Mucosa of stomach (tissue), 1 donor: ENCODE data around the gene CRYAA.
"Not testable (repeated sequence)": the region's sequence is repeated elsewhere in the genome, so short reads cannot be mapped to it uniquely, and the experiment has no call there.

Source experiments
- H3K27me3 ChIP-seq: one replicate; pipeline ENCODE4 v1.7.0; 2013; ENCODE audit warnings: mild to moderate bottlenecking, low read length; ENCODE audit not compliant: control insufficient read depth, insufficient read depth
- H3K36me3 ChIP-seq: one replicate; pipeline ENCODE4 v1.7.0; 2013; ENCODE audit warnings: low read length; ENCODE audit not compliant: control insufficient read depth, insufficient read depth
- H3K4me1 ChIP-seq: one replicate; pipeline ENCODE4 v1.7.0; 2013; ENCODE audit warnings: mild to moderate bottlenecking, low read length; ENCODE audit not compliant: control insufficient read depth, insufficient read depth
- H3K4me3 ChIP-seq: one replicate; pipeline ENCODE4 v1.7.0; 2013; ENCODE audit warnings: low read length
- H3K9ac ChIP-seq: one replicate; pipeline ENCODE4 v1.7.0; 2013; ENCODE audit warnings: mild to moderate bottlenecking, low read length, moderate library complexity
- H3K9me3 ChIP-seq: one replicate; pipeline ENCODE4 v1.7.0; 2013; ENCODE audit warnings: mild to moderate bottlenecking, low read length, moderate library complexity; ENCODE audit not compliant: control insufficient read depth
- donor health status: Pancreatic carcinoma.

Gene CRYAA

DNA sequence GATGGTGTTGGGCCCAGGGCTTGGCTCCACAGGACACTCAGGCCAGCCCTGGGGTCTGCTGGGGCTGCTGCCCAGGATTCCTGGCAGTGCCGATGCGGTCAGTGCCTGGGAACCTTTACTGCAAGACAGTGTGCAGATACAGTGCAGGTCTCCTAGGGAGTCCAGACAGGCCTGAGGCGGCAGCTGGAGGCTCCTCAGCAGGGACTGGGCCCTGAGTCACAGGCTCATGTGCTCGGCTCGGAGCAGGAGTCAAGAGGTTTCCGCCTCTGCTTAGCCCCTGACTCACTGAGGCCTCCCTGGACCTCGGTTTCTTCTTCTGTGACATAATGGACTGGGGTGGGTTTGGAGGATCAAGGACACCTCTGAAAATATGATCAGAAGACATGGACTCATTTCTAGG is 18.5 kb downstream of the CRYAA start:
- H3K4me3 ChIP-seq, H3K4me1 ChIP-seq, H3K27me3 ChIP-seq, H3K36me3 ChIP-seq, H3K9me3 ChIP-seq, H3K9ac ChIP-seq: not testable (repeated sequence)

DNA sequence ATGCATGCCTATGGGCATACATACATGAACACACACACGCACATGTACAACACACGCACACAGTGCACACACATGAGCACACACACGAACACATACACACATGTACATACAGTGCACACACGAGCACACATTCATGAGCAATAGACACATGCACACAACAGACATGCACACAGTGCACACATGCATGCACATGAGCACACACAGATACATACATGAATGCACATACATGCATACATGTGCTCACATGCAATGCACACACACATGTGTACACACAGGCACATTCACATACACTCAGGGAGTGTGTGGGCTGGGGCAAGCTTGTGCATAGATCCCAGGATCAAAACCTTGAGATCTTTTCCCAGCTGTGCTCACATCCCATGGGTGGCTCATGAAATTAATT is 18.9 kb downstream of the CRYAA start:
- H3K9ac ChIP-seq, result no peak overlapping the region
- H3K4me3 ChIP-seq, result no peak overlapping the region
- no peaks in the 10 kb centered on the region for H3K4me1 ChIP-seq
- H3K36me3 ChIP-seq, result no peaks in the 10 kb centered on the region
- H3K9me3 ChIP-seq, result no peaks in the 10 kb centered on the region
- peaks cover 7% of the 10 kb centered on the region for H3K27me3 ChIP-seq

DNA sequence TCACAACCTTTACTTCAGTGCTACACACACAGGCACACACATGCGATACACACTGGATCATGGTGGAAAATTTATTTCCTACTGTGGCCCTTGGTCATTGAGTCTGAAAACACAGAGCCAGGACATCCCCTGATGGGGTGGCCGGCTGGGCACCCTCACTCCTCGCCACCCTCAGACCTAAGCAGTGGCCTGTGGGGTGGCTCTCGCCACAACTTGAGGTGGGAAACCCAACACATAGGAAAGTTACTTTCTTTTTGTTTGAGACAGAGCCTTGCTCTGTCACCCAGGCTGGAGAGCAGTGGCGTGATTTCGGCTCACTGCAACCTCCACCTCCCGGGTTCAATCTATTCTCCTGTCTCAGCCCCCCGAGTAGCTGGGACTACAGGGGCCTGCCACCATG is 19.4 kb downstream of the CRYAA start:
- no peaks in the 10 kb centered on the region for H3K9me3 ChIP-seq

DNA sequence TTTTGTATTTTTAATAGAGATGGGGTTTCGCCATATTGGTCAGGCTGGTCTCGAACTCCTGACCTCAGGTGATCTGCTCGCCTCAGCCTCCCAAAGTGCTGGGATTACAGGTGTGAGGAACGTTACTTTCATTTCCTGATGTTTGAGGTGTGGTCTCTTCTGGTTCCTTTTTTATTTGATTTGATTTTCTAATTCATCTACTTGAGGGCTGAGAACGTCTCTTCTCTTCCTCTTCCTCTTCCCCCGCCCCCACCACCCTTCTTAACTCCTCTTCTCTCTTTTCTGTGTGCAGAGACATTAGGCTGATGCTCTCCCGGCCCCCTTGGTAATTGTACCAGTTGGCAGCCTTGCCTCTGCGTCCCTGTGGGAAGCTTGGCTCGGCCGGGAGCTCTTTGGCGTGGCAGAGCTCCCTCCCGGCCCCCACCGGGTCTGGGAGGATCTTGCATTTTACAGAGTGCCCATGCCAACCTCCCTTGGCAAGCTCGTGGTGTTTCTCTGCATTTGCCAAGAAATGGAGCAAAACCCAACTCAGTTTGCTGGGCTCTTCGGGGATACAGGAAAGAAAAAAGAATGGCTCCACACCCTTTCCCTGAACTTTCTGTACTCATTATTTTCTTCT is 19.9 kb downstream of the CRYAA start:
- Histone ChIP-seq H3K4me1 (no peaks in the 10 kb centered on the region), H3K36me3 (no peaks in the 10 kb centered on the region), H3K4me3 (no peak overlapping the region), H3K27me3 (peaks cover 7% of the 10 kb centered on the region), H3K9ac (no peak overlapping the region), H3K9me3 (no peaks in the 10 kb centered on the region)

More for the DNA sequence above, 19.4 kb downstream of the CRYAA start:
- H3K9ac ChIP-seq, result no peak overlapping the region
- peaks cover 7% of the 10 kb centered on the region for H3K27me3 ChIP-seq
- no peaks in the 10 kb centered on the region for H3K36me3 ChIP-seq
- no peak overlapping the region for H3K4me3 ChIP-seq
- no peaks in the 10 kb centered on the region for H3K4me1 ChIP-seq

DNA sequence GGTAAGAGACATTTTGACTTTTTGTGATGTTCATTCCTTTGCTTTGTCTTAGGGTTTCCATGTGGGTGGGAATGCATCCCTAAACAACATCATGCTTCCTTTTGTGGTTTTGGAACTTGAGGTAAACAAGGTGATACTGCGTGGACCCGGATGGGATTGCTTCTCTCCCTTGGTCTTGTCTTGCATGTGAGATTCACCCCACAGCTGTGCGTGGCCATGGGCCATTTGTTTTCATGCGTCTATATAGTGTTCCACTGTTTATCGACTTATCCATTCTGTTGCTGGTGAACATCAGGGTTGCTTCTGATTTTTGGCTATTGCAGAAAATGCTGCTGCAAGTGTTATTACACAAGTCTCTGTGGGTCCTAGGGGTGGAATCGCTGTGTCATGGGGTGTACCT is 21.1 kb downstream of the CRYAA start:
- H3K9me3 ChIP-seq, result no peaks in the 10 kb centered on the region
- H3K27me3 ChIP-seq, result peaks cover 7% of the 10 kb centered on the region
- peaks cover 3% of the 10 kb centered on the region for H3K4me1 ChIP-seq
- no peak overlapping the region for H3K4me3 ChIP-seq
- no peaks in the 10 kb centered on the region for H3K36me3 ChIP-seq
- no peak overlapping the region for H3K9ac ChIP-seq

DNA sequence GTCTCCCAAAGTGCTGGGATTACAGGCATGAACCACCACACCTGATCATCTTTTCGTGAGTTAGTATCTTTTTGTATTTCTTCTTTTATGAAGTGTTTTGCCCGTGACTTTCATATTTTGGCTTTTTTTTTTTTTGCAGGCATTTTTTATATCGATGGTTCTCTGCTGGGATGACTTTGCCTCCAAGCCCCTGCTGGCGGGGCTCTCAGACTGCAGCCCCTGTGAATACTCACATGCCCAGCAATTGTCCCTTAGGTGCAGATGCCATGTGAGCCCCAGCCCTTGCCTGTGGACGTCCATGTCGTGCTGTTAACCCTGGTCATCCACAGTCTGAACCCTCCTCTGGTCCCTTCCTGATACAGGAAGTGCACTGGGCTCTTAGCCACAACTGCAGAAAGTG is 21.7 kb downstream of the CRYAA start:
- Histone ChIP-seq H3K27me3 (peaks cover 7% of the 10 kb centered on the region), H3K4me1 (peaks cover 3% of the 10 kb centered on the region), H3K9ac (no peak overlapping the region), H3K9me3 (no peaks in the 10 kb centered on the region), H3K36me3 (no peaks in the 10 kb centered on the region), H3K4me3 (no peak overlapping the region)

DNA sequence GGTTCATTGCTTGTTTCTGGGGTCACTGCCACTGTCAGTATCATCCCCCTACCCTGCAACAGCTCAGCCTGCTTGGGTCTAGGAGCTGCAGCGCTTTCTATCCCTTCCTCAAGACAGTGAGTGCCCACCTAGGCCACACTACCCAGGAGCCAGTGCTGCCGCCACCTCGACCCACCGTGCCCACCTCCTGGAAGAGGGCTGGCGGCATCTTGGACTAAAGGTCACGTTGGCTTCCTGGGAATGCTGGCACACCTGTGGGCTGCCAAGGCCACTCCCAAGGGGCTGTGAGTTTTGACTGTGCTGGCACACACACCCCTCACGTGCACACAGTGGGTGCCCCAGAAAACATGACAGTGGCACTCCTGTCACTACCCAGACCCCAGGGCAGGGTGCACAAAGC is 22.1 kb downstream of the CRYAA start:
- peaks cover 7% of the 10 kb centered on the region for H3K27me3 ChIP-seq
- H3K4me1 ChIP-seq, result peaks cover 3% of the 10 kb centered on the region
- no peaks in the 10 kb centered on the region for H3K36me3 ChIP-seq
- no peaks in the 10 kb centered on the region for H3K9me3 ChIP-seq
- H3K4me3 ChIP-seq, result no peak overlapping the region
- no peak overlapping the region for H3K9ac ChIP-seq

DNA sequence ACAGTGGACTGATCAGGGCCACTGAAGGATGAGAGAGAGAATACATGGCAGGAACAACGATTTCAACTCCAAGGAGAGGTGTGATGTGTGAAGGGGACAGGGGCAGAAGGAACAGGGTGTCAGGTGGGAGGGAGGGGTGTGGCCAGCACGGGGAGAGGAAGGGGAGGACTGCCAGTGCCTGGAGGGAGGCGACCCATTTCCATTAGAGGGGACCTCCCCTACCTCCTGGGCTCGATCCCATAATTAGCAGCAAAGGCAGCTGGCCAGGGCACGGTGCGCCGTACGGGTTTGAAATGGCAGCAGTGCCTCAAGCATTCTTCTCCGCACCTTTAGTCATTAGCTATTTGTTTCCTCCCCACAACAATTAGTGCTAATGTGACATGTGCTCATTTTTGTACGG is 22.7 kb downstream of the CRYAA start:
- Histone ChIP-seq H3K4me1 (peaks cover 8% of the 10 kb centered on the region), H3K4me3 (no peak overlapping the region), H3K9me3 (no peaks in the 10 kb centered on the region), H3K36me3 (no peaks in the 10 kb centered on the region), H3K27me3 (peaks cover 7% of the 10 kb centered on the region), H3K9ac (no peak overlapping the region)

DNA sequence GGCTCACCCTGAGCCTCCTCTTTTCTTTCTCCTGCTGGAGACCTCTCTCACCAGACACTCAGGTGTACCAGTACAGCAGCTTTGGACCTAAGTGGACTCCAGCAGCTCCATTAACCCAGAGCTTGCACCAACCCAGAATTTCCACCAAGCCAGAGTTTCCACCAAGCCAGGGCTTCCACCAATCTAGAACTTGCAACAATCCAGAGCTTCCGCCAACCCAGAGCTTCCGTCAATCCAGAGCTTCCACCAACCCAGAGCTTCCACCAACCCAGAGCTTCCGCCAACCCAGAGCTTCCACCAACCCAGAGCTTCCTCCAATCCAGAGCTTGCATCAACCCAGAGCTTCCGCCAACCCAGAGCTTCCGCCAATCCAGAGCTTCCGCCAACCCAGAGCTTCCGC is 23.2 kb downstream of the CRYAA start:
- peaks cover 7% of the 10 kb centered on the region for H3K27me3 ChIP-seq
- H3K4me1 ChIP-seq, result peaks cover 12% of the 10 kb centered on the region
- no peaks in the 10 kb centered on the region for H3K36me3 ChIP-seq
- no peaks in the 10 kb centered on the region for H3K9me3 ChIP-seq
- no peak overlapping the region for H3K4me3 ChIP-seq
- H3K9ac ChIP-seq, result no peak overlapping the region

DNA sequence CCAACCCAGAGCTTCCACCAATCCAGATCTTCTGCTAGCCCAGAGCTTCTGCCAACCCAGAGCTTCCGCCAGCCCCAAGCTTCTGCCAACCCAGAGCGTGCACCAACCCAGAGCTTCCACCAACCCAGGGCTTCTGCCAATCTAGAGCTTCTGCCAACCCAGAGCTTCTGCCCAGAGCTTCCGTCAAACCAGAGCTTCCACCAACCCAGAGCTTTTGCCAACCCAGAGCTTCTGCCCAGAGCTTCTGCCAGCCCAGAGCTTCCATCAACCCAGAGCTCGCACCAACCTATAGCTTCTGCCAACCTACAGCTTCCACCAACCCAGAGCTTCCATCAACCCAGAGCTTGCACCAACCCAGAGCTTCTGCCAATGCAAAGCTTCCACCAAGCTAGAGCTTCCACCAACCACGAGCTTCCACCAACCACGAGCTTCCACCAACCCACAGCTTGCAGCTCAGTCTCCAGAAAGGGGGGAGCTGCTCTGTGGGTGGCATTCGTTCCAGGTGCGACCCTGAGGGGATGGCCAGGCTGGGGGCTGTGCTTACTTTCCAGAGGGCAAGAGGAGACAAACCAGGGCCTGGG is 23.8 kb downstream of the CRYAA start:
- H3K4me1 ChIP-seq, result peaks cover 18% of the 10 kb centered on the region
- H3K27me3 ChIP-seq, result peaks cover 7% of the 10 kb centered on the region
- H3K9me3 ChIP-seq, result no peaks in the 10 kb centered on the region
- no peaks in the 10 kb centered on the region for H3K36me3 ChIP-seq
- H3K4me3 ChIP-seq, result no peak overlapping the region
- H3K9ac ChIP-seq, result no peak overlapping the region

DNA sequence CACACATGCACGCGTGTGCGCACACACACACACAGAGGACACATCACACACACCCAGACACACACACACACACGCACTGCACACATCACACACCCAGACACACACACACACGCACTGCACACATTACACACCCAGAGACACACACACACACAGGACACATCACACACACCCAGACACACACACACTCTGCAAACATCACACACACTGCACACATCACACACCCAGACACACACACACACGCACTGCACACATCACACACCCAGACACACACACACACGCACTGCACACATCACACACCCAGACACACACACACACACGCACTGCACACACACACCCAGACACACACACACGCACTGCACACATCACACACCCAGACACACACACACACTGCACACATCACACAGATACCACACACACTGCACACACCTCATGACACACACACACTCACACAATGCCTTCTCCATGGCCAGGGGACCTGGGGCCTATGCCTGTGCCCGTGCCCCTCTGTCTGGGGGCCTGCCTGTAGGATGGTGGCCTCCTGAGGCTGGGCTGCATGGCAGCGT is 24.4 kb downstream of the CRYAA start:
- peaks cover 18% of the 10 kb centered on the region for H3K4me1 ChIP-seq
- peaks cover 7% of the 10 kb centered on the region for H3K27me3 ChIP-seq

DNA sequence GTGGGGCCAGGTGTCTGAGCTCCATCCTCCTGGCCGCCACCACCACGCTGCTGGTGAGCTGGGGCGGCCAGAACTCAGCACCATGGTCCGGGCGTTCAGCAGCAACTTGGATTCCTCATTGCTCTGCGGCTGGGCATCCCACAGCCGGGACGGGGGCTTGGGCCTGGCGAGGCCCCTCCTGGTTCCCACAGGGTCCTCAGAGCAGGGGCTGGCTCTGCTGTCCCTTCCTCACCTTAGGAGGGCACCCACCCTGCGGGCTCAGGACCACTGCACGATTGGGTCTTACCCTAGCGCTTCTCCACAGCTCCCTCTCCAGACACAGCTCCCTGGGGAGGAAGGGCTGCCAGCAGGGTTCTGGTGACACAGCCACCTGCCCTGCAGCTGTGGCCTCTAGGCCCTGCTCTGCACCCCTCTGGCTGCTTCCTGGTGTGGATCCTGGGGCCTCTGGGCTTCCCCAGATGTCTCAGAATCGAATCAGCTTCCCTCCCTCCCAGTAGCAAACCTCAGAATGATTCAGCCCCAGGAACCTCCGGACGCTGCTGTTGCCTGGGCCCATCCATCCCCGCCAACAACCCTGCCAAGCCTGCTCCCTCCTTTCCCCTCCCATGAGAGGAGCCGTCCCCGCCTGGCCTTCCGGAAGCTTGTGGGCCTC is 25.0 kb downstream of the CRYAA start:
- H3K9me3 ChIP-seq, result no peaks in the 10 kb centered on the region
- H3K36me3 ChIP-seq, result no peaks in the 10 kb centered on the region
- H3K4me1 ChIP-seq, result peaks cover 18% of the 10 kb centered on the region
- no peak overlapping the region for H3K4me3 ChIP-seq
- H3K27me3 ChIP-seq, result peaks cover 7% of the 10 kb centered on the region
- H3K9ac ChIP-seq, result no peak overlapping the region

More for the DNA sequence above, 24.4 kb downstream of the CRYAA start:
- Histone ChIP-seq H3K9me3 (no peaks in the 10 kb centered on the region), H3K9ac (no peak overlapping the region), H3K4me3 (no peak overlapping the region), H3K36me3 (no peaks in the 10 kb centered on the region)
